ENCODE measurements around the gene URB2. TPM values are rescaled to one million over a fixed set of nuclear protein-coding genes. Genes with fewer than 3 reads are reported as not detected.

The URB2 gene
- total and polyA plus RNA-seq, 2 of the 13 experiments (the other 11 are each of a cell fraction or from before 2014, with no cell fraction given) = 4.0 to 17.6 TPM

DNA sequence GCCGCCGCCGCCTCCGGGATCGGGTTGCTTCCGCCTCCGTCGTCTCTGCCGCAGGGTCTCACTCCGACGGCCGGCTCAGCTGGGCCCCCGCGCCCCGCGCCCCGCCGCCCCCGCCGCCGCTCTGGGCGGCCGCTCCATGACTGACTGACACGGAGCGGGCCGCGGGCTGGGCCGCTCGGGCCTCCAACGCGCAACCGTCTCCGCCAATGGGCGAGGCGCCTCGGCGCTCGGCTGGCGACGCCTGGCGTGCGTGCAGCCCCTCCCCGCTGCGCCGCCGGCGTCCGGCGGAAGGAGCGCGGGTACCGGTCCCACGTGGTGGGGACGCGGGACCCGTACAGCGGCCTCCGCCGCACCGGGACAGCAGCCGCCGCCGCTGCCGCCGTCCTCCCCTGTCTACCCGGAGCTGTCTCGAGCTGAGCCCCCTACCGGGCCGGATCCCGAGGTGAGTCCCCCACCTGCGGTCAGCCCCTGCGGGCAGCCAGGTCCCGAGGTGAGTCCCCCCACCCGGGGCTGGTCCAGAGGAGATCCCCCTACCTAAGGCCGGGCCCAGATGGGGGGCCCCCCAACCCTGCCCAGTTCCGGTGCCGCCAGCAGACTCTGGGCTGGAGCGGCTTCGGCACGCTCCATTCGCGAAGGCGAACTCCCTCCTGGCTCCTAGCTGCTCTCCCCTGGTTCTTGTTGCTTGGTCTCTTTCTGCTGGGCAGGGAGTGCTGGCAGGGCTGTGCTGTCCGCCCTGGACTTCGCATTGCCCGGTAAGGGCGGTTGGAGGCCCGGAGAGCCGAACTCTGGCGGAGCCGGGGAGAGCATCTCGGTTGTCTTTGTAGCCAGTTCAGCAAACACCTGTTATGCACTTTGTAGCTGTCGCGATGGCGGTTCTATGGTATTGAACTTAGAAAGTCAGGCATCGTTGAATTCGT, at the start of gene URB2, which contains the start of gene TAF5L (continued):
- TF ChIP-seq POLR2G (IDR thresholded peaks at IDR 0.05; ENCODE audit: low read depth, low read length) = peak; percentile 74
- no peak for TF ChIP-seq ZNF746 (CRISPR knock-in tag; IDR thresholded peaks at IDR 0.05)
- peak; percentile 91 for TF ChIP-seq ZFY (CRISPR knock-in tag; IDR thresholded peaks at IDR 0.05)
- TF ChIP-seq, protein P1, sequence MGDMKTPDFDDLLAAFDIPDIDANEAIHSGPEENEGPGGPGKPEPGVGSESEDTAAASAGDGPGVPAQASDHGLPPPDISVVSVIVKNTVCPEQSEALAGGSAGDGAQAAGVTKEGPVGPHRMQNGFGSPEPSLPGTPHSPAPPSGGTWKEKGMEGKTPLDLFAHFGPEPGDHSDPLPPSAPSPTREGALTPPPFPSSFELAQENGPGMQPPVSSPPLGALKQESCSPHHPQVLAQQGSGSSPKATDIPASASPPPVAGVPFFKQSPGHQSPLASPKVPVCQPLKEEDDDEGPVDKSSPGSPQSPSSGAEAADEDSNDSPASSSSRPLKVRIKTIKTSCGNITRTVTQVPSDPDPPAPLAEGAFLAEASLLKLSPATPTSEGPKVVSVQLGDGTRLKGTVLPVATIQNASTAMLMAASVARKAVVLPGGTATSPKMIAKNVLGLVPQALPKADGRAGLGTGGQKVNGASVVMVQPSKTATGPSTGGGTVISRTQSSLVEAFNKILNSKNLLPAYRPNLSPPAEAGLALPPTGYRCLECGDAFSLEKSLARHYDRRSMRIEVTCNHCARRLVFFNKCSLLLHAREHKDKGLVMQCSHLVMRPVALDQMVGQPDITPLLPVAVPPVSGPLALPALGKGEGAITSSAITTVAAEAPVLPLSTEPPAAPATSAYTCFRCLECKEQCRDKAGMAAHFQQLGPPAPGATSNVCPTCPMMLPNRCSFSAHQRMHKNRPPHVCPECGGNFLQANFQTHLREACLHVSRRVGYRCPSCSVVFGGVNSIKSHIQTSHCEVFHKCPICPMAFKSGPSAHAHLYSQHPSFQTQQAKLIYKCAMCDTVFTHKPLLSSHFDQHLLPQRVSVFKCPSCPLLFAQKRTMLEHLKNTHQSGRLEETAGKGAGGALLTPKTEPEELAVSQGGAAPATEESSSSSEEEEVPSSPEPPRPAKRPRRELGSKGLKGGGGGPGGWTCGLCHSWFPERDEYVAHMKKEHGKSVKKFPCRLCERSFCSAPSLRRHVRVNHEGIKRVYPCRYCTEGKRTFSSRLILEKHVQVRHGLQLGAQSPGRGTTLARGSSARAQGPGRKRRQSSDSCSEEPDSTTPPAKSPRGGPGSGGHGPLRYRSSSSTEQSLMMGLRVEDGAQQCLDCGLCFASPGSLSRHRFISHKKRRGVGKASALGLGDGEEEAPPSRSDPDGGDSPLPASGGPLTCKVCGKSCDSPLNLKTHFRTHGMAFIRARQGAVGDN (CRISPR knock-in tag; IDR thresholded peaks at IDR 0.05) = peak; percentile 77
- TF ChIP-seq, protein P2, sequence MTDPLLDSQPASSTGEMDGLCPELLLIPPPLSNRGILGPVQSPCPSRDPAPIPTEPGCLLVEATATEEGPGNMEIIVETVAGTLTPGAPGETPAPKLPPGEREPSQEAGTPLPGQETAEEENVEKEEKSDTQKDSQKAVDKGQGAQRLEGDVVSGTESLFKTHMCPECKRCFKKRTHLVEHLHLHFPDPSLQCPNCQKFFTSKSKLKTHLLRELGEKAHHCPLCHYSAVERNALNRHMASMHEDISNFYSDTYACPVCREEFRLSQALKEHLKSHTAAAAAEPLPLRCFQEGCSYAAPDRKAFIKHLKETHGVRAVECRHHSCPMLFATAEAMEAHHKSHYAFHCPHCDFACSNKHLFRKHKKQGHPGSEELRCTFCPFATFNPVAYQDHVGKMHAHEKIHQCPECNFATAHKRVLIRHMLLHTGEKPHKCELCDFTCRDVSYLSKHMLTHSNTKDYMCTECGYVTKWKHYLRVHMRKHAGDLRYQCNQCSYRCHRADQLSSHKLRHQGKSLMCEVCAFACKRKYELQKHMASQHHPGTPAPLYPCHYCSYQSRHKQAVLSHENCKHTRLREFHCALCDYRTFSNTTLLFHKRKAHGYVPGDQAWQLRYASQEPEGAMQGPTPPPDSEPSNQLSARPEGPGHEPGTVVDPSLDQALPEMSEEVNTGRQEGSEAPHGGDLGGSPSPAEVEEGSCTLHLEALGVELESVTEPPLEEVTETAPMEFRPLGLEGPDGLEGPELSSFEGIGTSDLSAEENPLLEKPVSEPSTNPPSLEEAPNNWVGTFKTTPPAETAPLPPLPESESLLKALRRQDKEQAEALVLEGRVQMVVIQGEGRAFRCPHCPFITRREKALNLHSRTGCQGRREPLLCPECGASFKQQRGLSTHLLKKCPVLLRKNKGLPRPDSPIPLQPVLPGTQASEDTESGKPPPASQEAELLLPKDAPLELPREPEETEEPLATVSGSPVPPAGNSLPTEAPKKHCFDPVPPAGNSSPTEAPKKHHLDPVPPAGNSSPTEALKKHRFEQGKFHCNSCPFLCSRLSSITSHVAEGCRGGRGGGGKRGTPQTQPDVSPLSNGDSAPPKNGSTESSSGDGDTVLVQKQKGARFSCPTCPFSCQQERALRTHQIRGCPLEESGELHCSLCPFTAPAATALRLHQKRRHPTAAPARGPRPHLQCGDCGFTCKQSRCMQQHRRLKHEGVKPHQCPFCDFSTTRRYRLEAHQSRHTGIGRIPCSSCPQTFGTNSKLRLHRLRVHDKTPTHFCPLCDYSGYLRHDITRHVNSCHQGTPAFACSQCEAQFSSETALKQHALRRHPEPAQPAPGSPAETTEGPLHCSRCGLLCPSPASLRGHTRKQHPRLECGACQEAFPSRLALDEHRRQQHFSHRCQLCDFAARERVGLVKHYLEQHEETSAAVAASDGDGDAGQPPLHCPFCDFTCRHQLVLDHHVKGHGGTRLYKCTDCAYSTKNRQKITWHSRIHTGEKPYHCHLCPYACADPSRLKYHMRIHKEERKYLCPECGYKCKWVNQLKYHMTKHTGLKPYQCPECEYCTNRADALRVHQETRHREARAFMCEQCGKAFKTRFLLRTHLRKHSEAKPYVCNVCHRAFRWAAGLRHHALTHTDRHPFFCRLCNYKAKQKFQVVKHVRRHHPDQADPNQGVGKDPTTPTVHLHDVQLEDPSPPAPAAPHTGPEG (CRISPR knock-in tag; IDR thresholded peaks at IDR 0.05) = no peak
- TF ChIP-seq SMARCE1 (IDR thresholded peaks at IDR 0.05; ENCODE audit: borderline replicate concordance) = no peak
- TF ChIP-seq KLF9 (CRISPR knock-in tag; IDR thresholded peaks at IDR 0.05; ENCODE audit: low read depth) = no peak
- no peak for TF ChIP-seq PAWR (CRISPR knock-in tag; IDR thresholded peaks at IDR 0.05; ENCODE audit: borderline replicate concordance)
- TF ChIP-seq ZNF430 (CRISPR knock-in tag; IDR thresholded peaks at IDR 0.05) = no peak
- TF ChIP-seq RXRB (CRISPR knock-in tag; IDR thresholded peaks at IDR 0.05; ENCODE audit: borderline replicate concordance) = no peak
- TF ChIP-seq, protein P3, sequence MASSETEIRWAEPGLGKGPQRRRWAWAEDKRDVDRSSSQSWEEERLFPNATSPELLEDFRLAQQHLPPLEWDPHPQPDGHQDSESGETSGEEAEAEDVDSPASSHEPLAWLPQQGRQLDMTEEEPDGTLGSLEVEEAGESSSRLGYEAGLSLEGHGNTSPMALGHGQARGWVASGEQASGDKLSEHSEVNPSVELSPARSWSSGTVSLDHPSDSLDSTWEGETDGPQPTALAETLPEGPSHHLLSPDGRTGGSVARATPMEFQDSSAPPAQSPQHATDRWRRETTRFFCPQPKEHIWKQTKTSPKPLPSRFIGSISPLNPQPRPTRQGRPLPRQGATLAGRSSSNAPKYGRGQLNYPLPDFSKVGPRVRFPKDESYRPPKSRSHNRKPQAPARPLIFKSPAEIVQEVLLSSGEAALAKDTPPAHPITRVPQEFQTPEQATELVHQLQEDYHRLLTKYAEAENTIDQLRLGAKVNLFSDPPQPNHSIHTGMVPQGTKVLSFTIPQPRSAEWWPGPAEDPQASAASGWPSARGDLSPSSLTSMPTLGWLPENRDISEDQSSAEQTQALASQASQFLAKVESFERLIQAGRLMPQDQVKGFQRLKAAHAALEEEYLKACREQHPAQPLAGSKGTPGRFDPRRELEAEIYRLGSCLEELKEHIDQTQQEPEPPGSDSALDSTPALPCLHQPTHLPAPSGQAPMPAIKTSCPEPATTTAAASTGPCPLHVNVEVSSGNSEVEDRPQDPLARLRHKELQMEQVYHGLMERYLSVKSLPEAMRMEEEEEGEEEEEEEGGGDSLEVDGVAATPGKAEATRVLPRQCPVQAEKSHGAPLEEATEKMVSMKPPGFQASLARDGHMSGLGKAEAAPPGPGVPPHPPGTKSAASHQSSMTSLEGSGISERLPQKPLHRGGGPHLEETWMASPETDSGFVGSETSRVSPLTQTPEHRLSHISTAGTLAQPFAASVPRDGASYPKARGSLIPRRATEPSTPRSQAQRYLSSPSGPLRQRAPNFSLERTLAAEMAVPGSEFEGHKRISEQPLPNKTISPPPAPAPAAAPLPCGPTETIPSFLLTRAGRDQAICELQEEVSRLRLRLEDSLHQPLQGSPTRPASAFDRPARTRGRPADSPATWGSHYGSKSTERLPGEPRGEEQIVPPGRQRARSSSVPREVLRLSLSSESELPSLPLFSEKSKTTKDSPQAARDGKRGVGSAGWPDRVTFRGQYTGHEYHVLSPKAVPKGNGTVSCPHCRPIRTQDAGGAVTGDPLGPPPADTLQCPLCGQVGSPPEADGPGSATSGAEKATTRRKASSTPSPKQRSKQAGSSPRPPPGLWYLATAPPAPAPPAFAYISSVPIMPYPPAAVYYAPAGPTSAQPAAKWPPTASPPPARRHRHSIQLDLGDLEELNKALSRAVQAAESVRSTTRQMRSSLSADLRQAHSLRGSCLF (CRISPR knock-in tag; IDR thresholded peaks at IDR 0.05; ENCODE audit: borderline replicate concordance) = no peak
- TF ChIP-seq AKAP8 (CRISPR knock-in tag; IDR thresholded peaks at IDR 0.05) = no peak
- no peak for TF ChIP-seq ZNF136 (CRISPR knock-in tag; IDR thresholded peaks at IDR 0.05; ENCODE audit: low read depth)
